Inferior parietal cortex (tissue), 1 donor: ENCODE data around the gene SLC36A2.

Experiments used
- DNase-seq: peaks from one replicate; pipeline ENCODE4 v3.0.0-alpha.2; 2016; ENCODE audit errors: extremely low spot score

The SLC36A2 gene

DNA sequence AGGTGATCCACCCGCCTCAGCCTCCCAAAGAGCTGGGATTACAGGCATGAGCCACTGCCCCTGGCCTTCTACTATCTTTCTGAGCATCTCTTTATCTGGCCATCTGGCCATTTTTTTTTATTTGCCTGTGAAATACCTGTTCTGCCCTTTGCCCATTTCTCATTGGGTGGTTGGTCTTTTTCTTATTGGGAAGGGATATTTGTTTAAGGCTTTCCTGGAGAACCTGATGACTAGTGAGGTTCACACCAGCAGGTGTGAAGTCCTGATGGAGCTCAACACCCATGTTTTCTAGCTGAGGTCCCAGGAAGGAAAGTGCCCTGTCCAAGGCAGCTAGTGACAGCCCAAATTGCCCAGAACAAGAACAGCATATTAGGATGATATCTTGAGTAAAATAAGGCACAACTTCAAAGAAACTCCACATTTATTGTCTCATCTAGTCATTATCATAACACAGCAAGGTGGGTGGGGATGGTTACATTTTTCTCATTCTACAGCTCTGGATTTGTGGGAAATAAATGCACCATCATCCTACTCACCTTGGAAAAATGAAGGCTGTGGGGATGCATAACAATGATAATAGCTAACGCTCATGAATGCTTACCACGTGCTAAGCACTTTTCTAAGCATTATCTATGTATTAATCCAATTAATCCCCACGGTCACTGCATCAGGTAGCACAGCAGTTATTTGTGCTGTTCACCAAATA, 64.1 kb downstream of the SLC36A2 start:
- no peak for DNase-seq

DNA sequence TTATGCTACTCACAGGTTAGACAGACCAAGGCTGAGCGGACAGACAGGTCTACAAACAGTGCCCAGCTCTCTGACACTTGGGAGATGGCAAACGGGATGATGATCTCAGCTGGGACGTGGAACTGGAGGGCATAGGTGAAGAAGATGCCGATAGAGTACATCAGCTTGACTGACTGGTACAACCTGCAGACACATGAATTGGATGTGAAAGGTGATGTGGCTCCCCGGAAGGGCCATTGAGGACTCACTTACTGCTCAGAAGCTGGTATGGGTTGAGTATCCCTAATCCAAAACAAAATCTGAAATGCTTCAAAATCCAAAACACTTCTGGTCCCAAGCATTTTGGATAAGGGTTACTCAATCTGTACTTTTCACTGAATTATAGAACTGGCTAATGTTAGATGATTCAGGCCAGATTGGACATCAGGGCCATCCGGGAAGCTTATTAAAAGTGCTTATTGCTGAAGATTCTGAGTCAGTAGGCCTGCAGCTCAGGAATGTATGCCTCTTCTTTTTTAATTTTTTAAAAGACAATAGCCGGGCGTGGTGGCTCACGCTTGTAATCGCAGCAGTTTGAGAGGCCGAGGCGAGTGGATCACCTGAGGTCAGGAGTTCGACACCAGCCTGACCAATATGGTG, 66.2 kb downstream of the SLC36A2 start:
- no peak for DNase-seq

DNA sequence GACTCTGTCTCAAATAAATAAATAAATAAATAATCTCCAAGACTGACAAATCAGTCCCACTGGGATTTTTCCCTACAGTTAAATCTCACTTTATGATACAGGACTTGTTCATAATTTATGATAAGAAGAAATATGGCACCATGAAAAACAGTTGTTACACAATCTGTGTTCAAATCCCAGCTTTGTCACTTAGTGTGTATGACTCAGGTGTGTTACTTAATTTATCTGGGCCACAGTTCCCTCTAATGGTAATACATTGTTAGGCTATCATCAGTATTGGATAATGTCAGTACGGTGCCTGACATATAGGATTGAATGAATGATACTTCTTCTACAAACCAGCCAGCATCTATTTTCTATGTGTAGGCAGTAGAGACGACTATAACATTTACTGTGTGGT, 66.9 kb downstream of the SLC36A2 start:
- no peak for DNase-seq

DNA sequence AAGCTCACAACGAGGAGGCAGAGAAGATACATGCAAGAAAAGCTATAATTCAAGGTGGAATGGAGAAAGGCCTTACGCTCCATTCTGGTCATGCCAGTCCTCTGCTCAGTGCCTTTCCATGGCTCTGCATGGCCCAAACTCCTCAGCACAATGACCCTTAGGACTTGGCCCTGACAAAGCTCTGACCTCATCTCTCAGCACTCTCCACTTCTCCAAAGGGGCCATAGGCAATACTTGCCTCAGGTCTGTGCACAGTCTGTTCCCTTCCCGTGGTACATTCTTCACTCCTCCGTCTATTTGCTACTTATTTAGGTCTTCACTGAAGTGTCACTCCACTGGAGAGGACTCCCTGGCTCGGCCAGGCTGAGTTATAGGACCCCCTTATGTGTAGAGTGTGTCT, 68.5 kb downstream of the SLC36A2 start:
- no peak for DNase-seq

DNA sequence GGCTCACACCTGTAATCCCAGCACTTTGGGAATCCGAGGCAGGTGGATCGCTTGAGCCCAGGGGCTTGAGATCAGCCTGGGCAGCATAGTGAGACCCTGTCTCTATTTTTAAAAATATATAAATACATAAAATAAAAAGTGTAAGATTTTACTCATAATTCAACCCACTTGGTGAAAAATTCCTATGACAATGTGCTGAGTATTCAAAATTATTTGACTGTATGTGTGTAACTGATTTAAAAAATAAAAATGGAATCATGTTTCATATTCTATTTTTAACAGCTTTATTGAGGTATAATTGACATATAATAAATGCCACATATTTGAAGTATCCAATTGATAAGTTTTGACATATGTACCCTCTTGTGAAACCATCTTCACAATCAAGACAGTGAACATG, 71.6 kb downstream of the SLC36A2 start:
- DNase-seq, result no peak

DNA sequence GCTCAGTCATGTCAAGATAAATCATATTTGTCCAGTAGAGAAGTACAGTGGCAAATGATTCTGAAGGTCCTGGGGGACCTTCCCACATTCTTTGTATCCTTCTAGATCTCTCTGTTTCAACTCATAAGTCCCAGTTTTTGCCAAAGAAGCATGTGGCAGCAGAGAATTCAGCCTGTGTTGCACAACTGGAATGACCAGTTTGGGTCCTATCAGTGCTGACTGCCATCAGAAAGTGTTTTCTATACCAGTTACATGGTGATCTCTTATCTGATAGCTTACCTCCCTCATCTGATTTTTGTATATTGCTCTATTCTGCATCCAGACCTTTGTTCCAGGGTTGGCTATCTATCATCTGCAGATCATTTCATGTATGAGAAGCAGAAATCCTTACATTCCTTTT, 72.7 kb downstream of the SLC36A2 start:
- no peak for DNase-seq

DNA sequence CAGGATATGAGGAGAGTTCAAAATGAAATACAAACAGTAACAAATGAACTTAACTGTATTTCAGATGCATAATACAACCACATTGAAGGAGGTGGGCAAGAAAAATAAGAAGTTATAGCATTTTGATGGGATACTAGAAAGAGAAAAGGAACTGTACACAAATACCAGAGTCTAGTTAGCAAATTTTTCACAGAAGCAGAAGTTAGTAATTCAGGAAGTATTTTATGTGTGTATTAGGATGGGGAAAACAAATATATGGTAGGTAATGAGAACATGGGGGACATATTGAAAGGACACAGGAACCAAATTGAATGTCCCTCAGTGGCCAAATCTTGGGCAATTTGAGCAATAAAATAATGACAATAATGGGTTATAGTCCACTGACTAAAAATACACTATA, 76.0 kb downstream of the SLC36A2 start:
- no peak for DNase-seq

DNA sequence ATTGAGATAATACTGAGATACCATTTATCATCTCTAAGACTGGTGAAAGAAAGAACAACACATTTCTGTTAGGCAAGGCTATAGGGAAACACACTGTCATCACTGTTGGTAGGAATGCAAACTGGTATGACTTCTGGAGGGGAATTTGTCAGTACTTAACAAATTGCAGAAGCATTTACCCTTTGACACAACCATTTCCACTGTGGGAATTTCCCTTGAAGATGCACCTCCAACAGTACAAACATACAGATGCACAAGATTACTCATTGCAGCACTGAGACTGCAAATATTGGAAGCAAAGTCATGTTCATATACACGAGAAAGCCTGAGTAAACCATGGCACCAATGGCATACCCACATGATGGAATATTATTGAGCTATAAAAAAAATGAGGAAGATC, 76.8 kb downstream of the SLC36A2 start:
- no peak for DNase-seq

DNA sequence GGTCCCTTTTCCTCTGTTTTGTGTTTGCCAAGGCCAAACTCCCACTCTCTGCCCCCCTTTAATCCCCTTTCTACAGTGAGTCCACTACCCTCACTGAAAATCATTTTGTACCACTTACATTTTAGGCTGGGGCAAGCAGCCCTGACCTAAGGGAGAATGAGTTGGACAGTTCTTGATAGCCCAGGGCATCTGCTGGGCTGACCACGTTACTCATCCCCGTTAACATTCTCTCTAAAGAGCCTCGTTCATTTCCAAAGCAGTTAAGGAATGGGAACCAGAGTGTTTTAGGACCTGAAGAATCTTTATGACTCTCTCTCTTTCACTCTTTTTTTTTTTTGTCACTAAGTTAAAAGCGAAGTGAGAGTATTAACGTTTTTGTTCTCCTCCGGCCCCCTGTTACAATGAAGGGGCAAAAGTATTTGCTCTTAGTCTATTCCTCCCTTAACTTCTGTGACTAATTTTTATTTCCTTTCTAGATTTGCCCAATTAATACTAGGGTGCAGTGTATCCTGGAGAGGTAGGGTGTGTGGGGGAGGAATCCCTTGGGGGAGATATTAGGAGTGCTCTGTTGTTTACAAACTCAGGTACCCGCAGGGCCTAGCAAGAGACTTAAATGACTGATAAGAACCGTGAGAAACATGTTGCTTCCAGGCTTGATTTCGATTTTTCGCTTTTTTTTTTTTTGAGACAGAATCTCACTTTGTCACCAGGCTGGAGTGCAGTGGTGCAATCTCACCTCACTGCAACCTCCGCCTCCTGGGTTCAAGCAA, 79.7 kb downstream of the SLC36A2 start:
- no peak for DNase-seq
